ENCODE results near the gene WTIP.

DNA sequence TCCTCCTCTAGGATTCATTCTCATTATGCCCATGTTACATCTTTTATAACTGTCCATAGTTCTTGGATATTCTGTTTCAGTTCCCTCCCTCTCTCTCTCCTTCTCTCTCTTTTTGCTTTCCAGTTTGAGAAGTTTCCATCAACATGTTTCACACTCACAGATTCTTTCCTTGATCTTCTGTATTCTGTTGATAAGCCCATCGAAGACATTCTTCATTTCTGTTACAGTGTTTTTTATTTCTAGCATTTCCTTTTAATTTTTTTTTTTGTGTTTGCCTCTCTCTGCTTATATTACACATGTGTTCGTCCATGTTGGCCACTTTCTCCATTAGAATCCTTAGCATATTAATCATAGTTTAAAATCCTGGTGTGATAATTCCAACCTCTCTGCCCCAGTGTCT lies 68.3 kb downstream of the WTIP start:
- TF ChIP-seq, protein P1, sequence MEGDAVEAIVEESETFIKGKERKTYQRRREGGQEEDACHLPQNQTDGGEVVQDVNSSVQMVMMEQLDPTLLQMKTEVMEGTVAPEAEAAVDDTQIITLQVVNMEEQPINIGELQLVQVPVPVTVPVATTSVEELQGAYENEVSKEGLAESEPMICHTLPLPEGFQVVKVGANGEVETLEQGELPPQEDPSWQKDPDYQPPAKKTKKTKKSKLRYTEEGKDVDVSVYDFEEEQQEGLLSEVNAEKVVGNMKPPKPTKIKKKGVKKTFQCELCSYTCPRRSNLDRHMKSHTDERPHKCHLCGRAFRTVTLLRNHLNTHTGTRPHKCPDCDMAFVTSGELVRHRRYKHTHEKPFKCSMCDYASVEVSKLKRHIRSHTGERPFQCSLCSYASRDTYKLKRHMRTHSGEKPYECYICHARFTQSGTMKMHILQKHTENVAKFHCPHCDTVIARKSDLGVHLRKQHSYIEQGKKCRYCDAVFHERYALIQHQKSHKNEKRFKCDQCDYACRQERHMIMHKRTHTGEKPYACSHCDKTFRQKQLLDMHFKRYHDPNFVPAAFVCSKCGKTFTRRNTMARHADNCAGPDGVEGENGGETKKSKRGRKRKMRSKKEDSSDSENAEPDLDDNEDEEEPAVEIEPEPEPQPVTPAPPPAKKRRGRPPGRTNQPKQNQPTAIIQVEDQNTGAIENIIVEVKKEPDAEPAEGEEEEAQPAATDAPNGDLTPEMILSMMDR (IDR thresholded peaks at IDR 0.05) = no peak
- TF ChIP-seq POLR2A (IDR thresholded peaks at IDR 0.05) = no peak

Data from adrenal gland (tissue), 5 donors.